Measurements from ENCODE around the gene ASB4. TPM values are rescaled to one million over a fixed set of nuclear protein-coding genes. Genes with fewer than 3 reads are reported as not detected.

ASB4 gene
- total and polyA plus RNA-seq, 2 donors (not counting 3 experiments of a cell fraction or from before 2014, with no cell fraction given): not detected

GRCh38 chr7:95471071-95471470 is 14.7 kb upstream of the ASB4 start:
- CTCF ChIA-PET: interaction anchor here (1.1 to 1.9 kb wide), 3 partner anchors 18 to 815 kb away, joined by 4 read pairs; partner anchors contain the start of gene SGCE
- Histone ChIP-seq H3K27me3 (ENCODE audit: control insufficient read depth in 2 of 2, insufficient read depth in 2 of 2, low read length in 2 of 2) (peaks cover 0 to 2% of the 10 kb centered on the region in 2 experiments), H3K36me3 (ENCODE audit: control insufficient read depth in 2 of 2, extremely low read depth in 1 of 2, insufficient read depth in 2 of 2, low read length in 2 of 2) (no peaks in the 10 kb centered on the region), H3K4me1 (ENCODE audit: control insufficient read depth, extremely low read depth, insufficient read depth, low read length) (peaks cover 30% of the 10 kb centered on the region), H2AFZ (ENCODE audit: low read depth, low read length) (peak overlapping the region; percentile 69), H3K9me3 (replicated peaks; ENCODE audit: control insufficient read depth, insufficient read depth, low read length) (no peaks in the 10 kb centered on the region), H3K9ac (replicated peaks; ENCODE audit: extremely low read depth, insufficient read depth, low read length) (peak overlapping the region; percentile 34), H3K9me1 (replicated peaks; ENCODE audit: control insufficient read depth, extremely low read depth, insufficient read depth, low read length) (no peaks in the 10 kb centered on the region), H3K79me2 (ENCODE audit: control insufficient read depth, insufficient read depth, low read length) (no peaks in the 10 kb centered on the region), H3K27ac (ENCODE audit: insufficient read depth, low read depth, low read length) (peak overlapping the region; percentile 65), H3K4me3 (replicated peaks in 1 of 3; ENCODE audit: insufficient read depth in 1 of 3, low read depth in 1 of 3, low read length in 3 of 3) (peak overlapping the region in 1 of 3 experiments; percentile 16), H3K4me2 (ENCODE audit: insufficient read depth, low read length) (peak overlapping the region; percentile 68), H4K20me1 (replicated peaks; ENCODE audit: control insufficient read depth, extremely low read depth, insufficient read depth, low read length) (no peaks in the 10 kb centered on the region)
- BruUV-seq (replicated peaks): no TSS peak
- dilution Hi-C loops (cut with MboI; ENCODE audit: extremely low pct_ligation_motif_present, low sequenced_read_pairs) (no loop called here), intact Hi-C loops (cut with micrococcal nuclease) (no loop called here)
- DNase-seq (ENCODE audit: low read depth, low spot score) (peak; percentile 60), FAIRE-seq (peak; percentile 74)
- POLR2A ChIA-PET: no interaction called here
- TF ChIP-seq FOS (IDR thresholded peaks at IDR 0.05; ENCODE audit: borderline replicate concordance, insufficient read depth, low read length): peak; percentile 33
- TF ChIP-seq EZH2 (IDR thresholded peaks at IDR 0.05; ENCODE audit: borderline replicate concordance, low read depth, low read length, severe bottlenecking): no peak
- TF ChIP-seq JUN (IDR thresholded peaks at IDR 0.05; ENCODE audit: borderline replicate concordance, insufficient read depth, insufficient read length, low read depth): peak; percentile 18

- Histone ChIP-seq H3K9me1 (replicated peaks; ENCODE audit: control insufficient read depth, extremely low read depth, insufficient read depth, low read length) (no peaks in the 10 kb centered on the region), H3K4me1 (ENCODE audit: control insufficient read depth, extremely low read depth, insufficient read depth, low read length) (peaks cover 30% of the 10 kb centered on the region), H3K27ac (ENCODE audit: insufficient read depth, low read depth, low read length) (no peak overlapping the region), H2AFZ (ENCODE audit: low read depth, low read length) (no peak overlapping the region), H3K4me2 (ENCODE audit: insufficient read depth, low read length) (no peak overlapping the region), H3K27me3 (ENCODE audit: control insufficient read depth in 2 of 2, insufficient read depth in 2 of 2, low read length in 2 of 2) (peaks cover 0 to 2% of the 10 kb centered on the region in 2 experiments), H3K4me3 (replicated peaks in 1 of 3; ENCODE audit: insufficient read depth in 1 of 3, low read depth in 1 of 3, low read length in 3 of 3) (no peak overlapping the region), H4K20me1 (replicated peaks; ENCODE audit: control insufficient read depth, extremely low read depth, insufficient read depth, low read length) (no peaks in the 10 kb centered on the region), H3K36me3 (ENCODE audit: control insufficient read depth in 2 of 2, extremely low read depth in 1 of 2, insufficient read depth in 2 of 2, low read length in 2 of 2) (no peaks in the 10 kb centered on the region), H3K9me3 (replicated peaks; ENCODE audit: control insufficient read depth, insufficient read depth, low read length) (no peaks in the 10 kb centered on the region), H3K79me2 (ENCODE audit: control insufficient read depth, insufficient read depth, low read length) (no peaks in the 10 kb centered on the region), H3K9ac (replicated peaks; ENCODE audit: extremely low read depth, insufficient read depth, low read length) (no peak overlapping the region)
- TF ChIP-seq POLR2A (IDR thresholded peaks at IDR 0.05; ENCODE audit: low read depth, low read length): no peak
- TF ChIP-seq EZH2 (IDR thresholded peaks at IDR 0.05; ENCODE audit: borderline replicate concordance, low read depth, low read length, severe bottlenecking): no peak
- no peak for TF ChIP-seq FOS (IDR thresholded peaks at IDR 0.05; ENCODE audit: borderline replicate concordance, insufficient read depth, low read length)
- no peak for TF ChIP-seq MYC (IDR thresholded peaks at IDR 0.05; ENCODE audit: low read depth, low read length)
- TF ChIP-seq CTCF (IDR thresholded peaks at IDR 0.05; ENCODE audit: extremely low read depth in 1 of 2, insufficient read depth in 1 of 2, low read depth in 1 of 2, low read length in 2 of 2): no peak
- TF ChIP-seq JUN (IDR thresholded peaks at IDR 0.05; ENCODE audit: borderline replicate concordance, insufficient read depth, insufficient read length, low read depth): no peak
- TF ChIP-seq POLR2AphosphoS5 (IDR thresholded peaks at IDR 0.05; ENCODE audit: insufficient read depth, low read depth, low read length): no peak
- no peak for TF ChIP-seq GATA2 (IDR thresholded peaks at IDR 0.05; ENCODE audit: insufficient read depth, insufficient read length, low read depth, low read length)
- TF ChIP-seq MAX (IDR thresholded peaks at IDR 0.05; ENCODE audit: insufficient read depth, insufficient read length): no peak
- intact Hi-C loops (cut with micrococcal nuclease): no loop called here
- ChIA-PET CTCF (interaction anchor here (0.6 to 1.7 kb wide), 5 partner anchors 11 to 1023 kb away, joined by 3 to 6 read pairs (median 4); no protein-coding TSS in a partner anchor), POLR2A (no interaction called here)
- BruUV-seq (replicated peaks): no TSS peak
- dilution Hi-C loops (cut with MboI; ENCODE audit: extremely low pct_ligation_motif_present, low sequenced_read_pairs): no loop called here
- FAIRE-seq (no peak), DNase-seq (ENCODE audit: low read depth, low spot score) (no peak)
Observed at GRCh38 chr7:95472581-95473161, 13.1 kb upstream of the ASB4 start.

Data from endothelial cell of umbilical vein (primary cell).